Caco-2 (cell line): ENCODE data around the gene PKM. TPM values are rescaled to one million over a fixed set of nuclear protein-coding genes. Genes with fewer than 3 reads are reported as not detected.

Experiments
- BruUV-seq: library from RNA; stranded (reverse); fragments of 400-500 nt; replicated peaks from 2 replicates; lab custom pipeline; 2021; lab: Mats Ljungman, UMichigan
- CTCF ChIA-PET: fragments of 300-600 bp; sonication (Branson Sonifier 250); formaldehyde crosslinking; loops from one replicate; lab custom pipeline; 2022; ENCODE audit warnings: antibody characterized with exemption; lab: Charles Lee
- POLR2A ChIA-PET: fragments of 300-600 bp; sonication (Branson Sonifier 250); formaldehyde crosslinking; loops from one replicate; lab custom pipeline; 2022; ENCODE audit warnings: antibody characterized with exemption; lab: Charles Lee
- DNase-seq, 2 experiments: peaks; one replicate each; pipeline versions ENCODE4 v3.0.0 to v3.0.0-alpha.2; 2020 to 2022
- H3K27me3 ChIP-seq: replicated peaks from 2 replicates; pipeline ENCODE4 v1.6.0; 2011; ENCODE audit warnings: low read length; ENCODE audit not compliant: control insufficient read depth, insufficient read depth
- H3K36me3 ChIP-seq: 2 replicates; pipeline ENCODE4 v1.5.1; 2011; ENCODE audit warnings: low read length; ENCODE audit not compliant: control insufficient read depth, insufficient read depth
- H3K4me1 ChIP-seq: fragments of 250-450 bp; sonication (Bioruptor Pico); 2 replicates; pipeline ENCODE4 v1.5.1; 2020; ENCODE audit warnings: mild to moderate bottlenecking
- H3K4me3 ChIP-seq: 2 replicates; pipeline ENCODE4 v1.5.1; 2011; ENCODE audit warnings: low read depth, mild to moderate bottlenecking, control low read depth, low read length
- H3K9me3 ChIP-seq: fragments of 250-450 bp; sonication (Bioruptor Pico); 2 replicates; pipeline ENCODE4 v1.5.1; 2020; ENCODE audit warnings: mild to moderate bottlenecking, moderate library complexity
- H3K27ac Mint-ChIP-seq: one replicate; pipeline ENCODE4 v1.8.0; 2022; ENCODE audit warnings: mixed read lengths; ENCODE audit not compliant: unreplicated experiment
- H3K27me3 Mint-ChIP-seq: one replicate; pipeline ENCODE4 v1.8.0; 2022; ENCODE audit warnings: mixed read lengths; ENCODE audit not compliant: insufficient read depth, unreplicated experiment
- H3K36me3 Mint-ChIP-seq: one replicate; pipeline ENCODE4 v1.8.0; 2022; ENCODE audit warnings: mild to moderate bottlenecking, mixed read lengths; ENCODE audit not compliant: insufficient read depth, unreplicated experiment
- H3K4me1 Mint-ChIP-seq: one replicate; pipeline ENCODE4 v1.8.0; 2022; ENCODE audit warnings: low read depth, mixed read lengths; ENCODE audit not compliant: unreplicated experiment
- H3K4me3 Mint-ChIP-seq: one replicate; pipeline ENCODE4 v1.8.0; 2022; ENCODE audit warnings: mild to moderate bottlenecking, moderate library complexity, mixed read lengths; ENCODE audit not compliant: unreplicated experiment
- H3K9me3 Mint-ChIP-seq: one replicate; pipeline ENCODE4 v1.8.0; 2022; ENCODE audit warnings: mixed read lengths; ENCODE audit not compliant: unreplicated experiment
- CTCF ChIP-seq, 2 experiments: fragments of 200-600 bp in 1 of 2; IDR thresholded peaks; 1 replicate in 1 of 2; 2 replicates in 1 of 2; pipeline versions ENCODE4 v1.5.1 to v1.8.0; 2011 to 2022; ENCODE audit warnings: antibody characterized with exemption in 1 of 2, control low read depth in 1 of 2, inconsistent platforms in 1 of 2, low read depth in 1 of 2, low read length in 1 of 2, mild to moderate bottlenecking in 1 of 2, moderate library complexity in 1 of 2; ENCODE audit not compliant: insufficient read depth in 1 of 2, severe bottlenecking in 1 of 2, unreplicated experiment in 1 of 2
- intact Hi-C: fragments of 100-400 bp; cut with micrococcal nuclease; formaldehyde crosslinking; loops from one replicate; pipeline ENCODE4 v1.10.0; 2022; ENCODE audit not compliant: unreplicated experiment
- total RNA-seq: library from RNA; stranded (reverse); gene quantifications from 2 replicates; pipeline ENCODE4 v1.2.3, GENCODE V29; 2022

The PKM gene
- total RNA-seq, 1 experiment from 2014 or later: 733 TPM

GRCh38 chr15:72166716-72167417 lies 64.1 kb downstream of the PKM start:
- ChIA-PET CTCF (interaction anchor here (0.6 kb wide), 1 partner anchor 1197 kb away, joined by 3 read pairs; no protein-coding TSS in a partner anchor), POLR2A (no interaction called here)
- no peak overlapping the region for H3K4me3 ChIP-seq
- Mint-ChIP-seq H3K9me3 (no peaks in the 10 kb centered on the region), H3K27ac (no peak overlapping the region), H3K27me3 (no peaks in the 10 kb centered on the region), H3K4me1 (peaks cover 10% of the 10 kb centered on the region), H3K36me3 (peaks cover 9% of the 10 kb centered on the region), H3K4me3 (no peak overlapping the region)
- H3K36me3 ChIP-seq: no peaks in the 10 kb centered on the region
- H3K27me3 ChIP-seq: no peaks in the 10 kb centered on the region
- H3K9me3 ChIP-seq: no peaks in the 10 kb centered on the region
- H3K4me1 ChIP-seq: peaks cover 42% of the 10 kb centered on the region
- BruUV-seq: no TSS peak
- TF ChIP-seq CTCF (IDR thresholded peaks at IDR 0.05; ENCODE audit: insufficient read depth in 1 of 2, low read depth in 1 of 2, low read length in 1 of 2, severe bottlenecking in 1 of 2, unreplicated experiment in 1 of 2): no peak
- DNase-seq: no peak
- intact Hi-C loops: no loop called here

GRCh38 chr15:72163719-72164118 lies 67.3 kb downstream of the PKM start:
- intact Hi-C loops: no loop called here
- no peaks in the 10 kb centered on the region for H3K27me3 Mint-ChIP-seq
- H3K4me3 Mint-ChIP-seq: no peak overlapping the region
- H3K36me3 Mint-ChIP-seq: peaks cover 9% of the 10 kb centered on the region
- peaks cover 15% of the 10 kb centered on the region for H3K4me1 Mint-ChIP-seq
- ChIA-PET CTCF (interaction anchor here (0.5 kb wide), 1 partner anchor 32 kb away, joined by 3 read pairs; no protein-coding TSS in a partner anchor), POLR2A (no interaction called here)
- H3K9me3 Mint-ChIP-seq: no peaks in the 10 kb centered on the region
- no peak for TF ChIP-seq CTCF (IDR thresholded peaks at IDR 0.05; ENCODE audit: insufficient read depth in 1 of 2, low read depth in 1 of 2, low read length in 1 of 2, severe bottlenecking in 1 of 2, unreplicated experiment in 1 of 2)
- H3K9me3 ChIP-seq: no peaks in the 10 kb centered on the region
- H3K36me3 ChIP-seq: no peaks in the 10 kb centered on the region
- DNase-seq: no peak
- no peaks in the 10 kb centered on the region for H3K27me3 ChIP-seq
- no TSS peak for BruUV-seq
- H3K4me3 ChIP-seq: no peak overlapping the region
- peaks cover 29% of the 10 kb centered on the region for H3K4me1 ChIP-seq
- no peak overlapping the region for H3K27ac Mint-ChIP-seq

GRCh38 chr15:72162569-72162968 lies 68.4 kb downstream of the PKM start:
- peaks cover 17% of the 10 kb centered on the region for H3K4me1 ChIP-seq
- intact Hi-C loops: no loop called here
- POLR2A ChIA-PET: no interaction called here

More at GRCh38 chr15:72162569-72162968, 68.4 kb downstream of the PKM start:
- no peaks in the 10 kb centered on the region for H3K36me3 ChIP-seq
- no peaks in the 10 kb centered on the region for H3K27me3 ChIP-seq
- Mint-ChIP-seq H3K27ac (no peak overlapping the region), H3K36me3 (peaks cover under 1% of the 10 kb centered on the region), H3K27me3 (no peaks in the 10 kb centered on the region), H3K4me3 (no peak overlapping the region), H3K4me1 (peaks cover 8% of the 10 kb centered on the region), H3K9me3 (no peaks in the 10 kb centered on the region)
- CTCF ChIA-PET: no interaction called here
- H3K4me3 ChIP-seq: no peak overlapping the region
- no peak for TF ChIP-seq CTCF (IDR thresholded peaks at IDR 0.05; ENCODE audit: insufficient read depth in 1 of 2, low read depth in 1 of 2, low read length in 1 of 2, severe bottlenecking in 1 of 2, unreplicated experiment in 1 of 2)
- no peaks in the 10 kb centered on the region for H3K9me3 ChIP-seq
- DNase-seq: no peak
- BruUV-seq: no TSS peak
